D721Med (cell line): Measurements from ENCODE around the gene INPP4B.

Source experiments
- DNase-seq: peaks from one replicate; pipeline ENCODE4 v3.0.0; 2011; ENCODE audit warnings: low spot score; ENCODE audit not compliant: insufficient read length
- FAIRE-seq: peaks from 2 replicates; lab custom pipeline; 2011; peaks lifted over from hg19 to GRCh38; lab: Jason Lieb, UNC
- TF ChIP-seq, protein P1 (sequence below): IDR thresholded peaks from 2 replicates; pipeline ENCODE4 v1.5.1; 2012; ENCODE audit warnings: mild to moderate bottlenecking, control low read depth; ENCODE audit not compliant: insufficient read depth; ENCODE audit errors: missing control alignments

INPP4B gene

GRCh38 chr4:142826503-142827241 lies 19.4 kb downstream of the INPP4B start:
- FAIRE-seq (no peak), DNase-seq (no peak)
- TF ChIP-seq, protein P1, sequence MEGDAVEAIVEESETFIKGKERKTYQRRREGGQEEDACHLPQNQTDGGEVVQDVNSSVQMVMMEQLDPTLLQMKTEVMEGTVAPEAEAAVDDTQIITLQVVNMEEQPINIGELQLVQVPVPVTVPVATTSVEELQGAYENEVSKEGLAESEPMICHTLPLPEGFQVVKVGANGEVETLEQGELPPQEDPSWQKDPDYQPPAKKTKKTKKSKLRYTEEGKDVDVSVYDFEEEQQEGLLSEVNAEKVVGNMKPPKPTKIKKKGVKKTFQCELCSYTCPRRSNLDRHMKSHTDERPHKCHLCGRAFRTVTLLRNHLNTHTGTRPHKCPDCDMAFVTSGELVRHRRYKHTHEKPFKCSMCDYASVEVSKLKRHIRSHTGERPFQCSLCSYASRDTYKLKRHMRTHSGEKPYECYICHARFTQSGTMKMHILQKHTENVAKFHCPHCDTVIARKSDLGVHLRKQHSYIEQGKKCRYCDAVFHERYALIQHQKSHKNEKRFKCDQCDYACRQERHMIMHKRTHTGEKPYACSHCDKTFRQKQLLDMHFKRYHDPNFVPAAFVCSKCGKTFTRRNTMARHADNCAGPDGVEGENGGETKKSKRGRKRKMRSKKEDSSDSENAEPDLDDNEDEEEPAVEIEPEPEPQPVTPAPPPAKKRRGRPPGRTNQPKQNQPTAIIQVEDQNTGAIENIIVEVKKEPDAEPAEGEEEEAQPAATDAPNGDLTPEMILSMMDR = no peak

DNA sequence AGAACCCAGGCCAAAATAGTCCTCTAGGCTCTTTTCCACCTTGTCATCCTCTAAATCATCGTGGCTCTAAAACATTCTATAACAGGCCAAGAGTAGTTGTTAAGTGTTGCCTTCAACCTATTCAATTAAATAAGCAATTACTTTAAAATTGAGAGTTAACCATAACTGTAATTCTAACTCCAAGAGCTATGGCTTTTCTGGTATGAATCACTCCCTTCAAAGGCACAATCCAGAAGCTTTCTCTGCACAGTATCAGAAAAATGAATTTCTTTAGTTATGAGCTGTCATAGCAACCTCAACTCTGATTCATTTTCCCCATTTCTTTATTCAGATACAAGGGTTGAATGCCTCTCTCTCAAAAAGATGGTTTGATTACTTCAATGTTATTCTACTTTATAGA lies 21.7 kb downstream of the INPP4B start:
- FAIRE-seq = no peak
- TF ChIP-seq, protein P1 = no peak
- DNase-seq = no peak

- FAIRE-seq (no peak), DNase-seq (no peak)
- TF ChIP-seq, protein P1 = no peak
Observed at GRCh38 chr4:142823796-142824195, 22.3 kb downstream of the INPP4B start.

DNA sequence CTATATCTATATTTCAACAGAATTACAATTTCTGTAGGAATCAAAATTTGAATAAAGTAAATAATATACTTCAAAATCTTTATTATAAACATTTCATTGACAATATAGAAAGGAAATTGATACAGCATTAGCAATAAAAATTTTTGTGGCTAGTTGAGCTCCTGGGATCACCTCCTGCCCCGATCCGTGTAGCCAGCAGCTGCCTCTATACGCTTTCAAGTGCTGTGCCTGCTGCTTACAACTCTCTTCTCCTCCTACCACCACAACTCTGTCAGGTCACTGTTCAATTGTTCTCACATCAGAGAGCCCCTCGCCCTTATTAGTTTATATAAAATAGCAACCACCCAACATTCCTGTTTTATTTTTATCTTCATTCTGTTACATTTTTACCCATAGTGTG lies 27.6 kb downstream of the INPP4B start:
- DNase-seq (no peak), FAIRE-seq (no peak)
- TF ChIP-seq, protein P1 = no peak

DNA sequence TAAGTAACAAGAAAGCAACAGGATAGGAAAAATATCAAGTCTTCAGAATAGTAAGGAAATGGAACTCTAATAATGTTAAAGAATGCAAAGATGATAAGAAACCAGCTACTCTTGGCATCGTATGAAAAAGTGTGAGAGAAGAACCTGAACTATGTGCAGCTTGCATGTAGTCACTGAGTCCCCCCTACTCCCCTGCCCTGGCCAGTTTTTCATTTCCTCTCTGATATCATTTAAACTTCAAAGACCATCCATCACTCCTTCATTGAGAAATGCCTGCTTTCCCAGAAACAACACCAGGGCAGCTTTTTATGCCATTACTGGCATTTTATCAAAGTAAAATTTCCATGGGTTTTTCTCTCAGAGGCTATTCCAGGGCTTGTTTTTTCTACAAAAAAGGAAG lies 28.1 kb downstream of the INPP4B start:
- TF ChIP-seq, protein P1 = no peak
- DNase-seq = no peak
- FAIRE-seq = no peak

DNA sequence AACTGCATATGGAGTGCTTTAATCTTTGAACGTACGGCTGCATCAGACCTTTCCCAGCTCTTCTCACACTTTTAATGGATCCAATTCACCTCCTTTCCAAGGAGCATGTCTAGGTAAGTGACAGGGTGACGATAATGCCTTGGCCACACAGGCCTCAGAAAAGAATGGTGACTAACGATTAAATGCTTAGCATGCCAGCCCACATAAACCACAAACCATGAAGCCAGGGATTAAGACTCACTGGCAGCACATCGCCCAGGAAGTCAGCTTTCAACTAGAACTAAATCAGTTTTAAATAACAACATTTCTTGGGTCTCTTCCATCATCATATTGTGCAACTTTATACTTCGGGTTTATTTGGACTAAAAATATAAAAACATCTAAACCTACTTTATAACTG lies 28.7 kb downstream of the INPP4B start:
- FAIRE-seq (peak; percentile 41), DNase-seq (no peak)
- TF ChIP-seq, protein P1 = no peak

DNA sequence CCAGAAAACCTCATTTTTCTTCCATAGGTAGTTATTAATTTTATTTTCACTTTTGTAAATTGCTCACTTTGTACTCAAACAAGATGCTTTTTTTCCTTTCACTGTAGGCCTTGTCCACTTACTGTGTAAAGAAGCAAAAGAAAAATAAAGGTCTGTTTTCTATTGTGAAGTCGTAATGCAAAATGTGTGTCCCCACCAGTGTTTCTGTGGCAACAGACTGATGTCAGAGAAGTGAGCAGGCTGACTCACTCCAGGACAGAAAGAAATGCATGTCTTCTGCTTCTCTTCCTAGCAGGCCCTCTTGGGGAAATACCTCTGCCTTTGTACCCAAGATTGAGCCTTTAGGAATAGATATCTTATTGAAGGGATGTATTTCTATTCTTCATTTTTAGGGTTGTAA lies 30.3 kb downstream of the INPP4B start:
- FAIRE-seq (peak; percentile 35), DNase-seq (no peak)
- TF ChIP-seq, protein P1 = no peak
